A549 (cell line): ENCODE results near the gene IFT25.

Experiments used
- CHD2 ChIP-seq: fragments of 150-350 bp; IDR thresholded peaks from 2 replicates; pipeline ENCODE4 v1.6.1; 2014; ENCODE audit warnings: low read length; ENCODE audit not compliant: partially characterized antibody
- MAX ChIP-seq: IDR thresholded peaks from 2 replicates; pipeline ENCODE4 v1.6.1; 2012
- RAD21 ChIP-seq, 2 experiments: fragments of >200 bp in 1 of 2; sonication (Bioruptor Twin) in 1 of 2; formaldehyde crosslinking in 1 of 2; IDR thresholded peaks in 1 of 2; conservative IDR thresholded peaks in 1 of 2; 2 replicates in 1 of 2; 3 replicates in 1 of 2; pipeline ENCODE4 v1.6.1; 2012 to 2018; ENCODE audit warnings: inconsistent platforms in 1 of 2
- USF2 ChIP-seq: fragments of 450-650 bp; IDR thresholded peaks from 2 replicates; pipeline ENCODE4 v1.6.1; 2014; ENCODE audit warnings: antibody characterized with exemption
- TF ChIP-seq, protein P1 (sequence below): fragments of >200 bp; sonication (Bioruptor Twin); formaldehyde crosslinking; IDR thresholded peaks from 3 replicates; pipeline ENCODE4 v1.5.1; 2016

DNA sequence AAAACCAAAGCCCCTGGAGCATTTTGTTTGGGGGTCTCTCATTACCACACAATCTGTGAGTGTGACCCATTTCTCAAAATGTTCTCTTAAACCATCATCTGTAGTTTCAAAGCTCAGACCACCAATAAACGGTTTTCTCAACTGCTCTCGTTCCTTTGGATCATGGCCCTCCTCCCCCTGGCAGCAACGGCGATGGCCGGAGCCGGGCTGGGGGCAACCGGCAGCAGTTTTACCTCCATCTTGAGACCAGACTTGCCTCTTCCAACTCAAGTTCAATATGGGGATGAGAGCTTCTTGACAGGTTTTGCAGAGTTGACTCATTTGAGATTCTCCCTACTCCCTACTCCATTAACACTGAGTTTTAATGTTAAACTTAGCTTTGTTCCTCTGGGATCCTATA, 30.4 kb upstream of the IFT25 start:
- TF ChIP-seq, protein P1, sequence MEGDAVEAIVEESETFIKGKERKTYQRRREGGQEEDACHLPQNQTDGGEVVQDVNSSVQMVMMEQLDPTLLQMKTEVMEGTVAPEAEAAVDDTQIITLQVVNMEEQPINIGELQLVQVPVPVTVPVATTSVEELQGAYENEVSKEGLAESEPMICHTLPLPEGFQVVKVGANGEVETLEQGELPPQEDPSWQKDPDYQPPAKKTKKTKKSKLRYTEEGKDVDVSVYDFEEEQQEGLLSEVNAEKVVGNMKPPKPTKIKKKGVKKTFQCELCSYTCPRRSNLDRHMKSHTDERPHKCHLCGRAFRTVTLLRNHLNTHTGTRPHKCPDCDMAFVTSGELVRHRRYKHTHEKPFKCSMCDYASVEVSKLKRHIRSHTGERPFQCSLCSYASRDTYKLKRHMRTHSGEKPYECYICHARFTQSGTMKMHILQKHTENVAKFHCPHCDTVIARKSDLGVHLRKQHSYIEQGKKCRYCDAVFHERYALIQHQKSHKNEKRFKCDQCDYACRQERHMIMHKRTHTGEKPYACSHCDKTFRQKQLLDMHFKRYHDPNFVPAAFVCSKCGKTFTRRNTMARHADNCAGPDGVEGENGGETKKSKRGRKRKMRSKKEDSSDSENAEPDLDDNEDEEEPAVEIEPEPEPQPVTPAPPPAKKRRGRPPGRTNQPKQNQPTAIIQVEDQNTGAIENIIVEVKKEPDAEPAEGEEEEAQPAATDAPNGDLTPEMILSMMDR: no peak
- TF ChIP-seq USF2: no peak
- no peak for TF ChIP-seq MAX
- no peak for TF ChIP-seq RAD21 (conservative IDR thresholded peaks at IDR 0.05 in 1 of 2, IDR thresholded peaks at IDR 0.05 in 1 of 2)
- no peak for TF ChIP-seq CHD2
